ENCODE data around the gene ANTXR1.

The ANTXR1 gene

GRCh38 chr2:69013142-69013839 lies at the start of gene ANTXR1:
TSS of gene ANTXR1 (plus strand) at chr2:69013179. CDS start at chr2:69013500, 321 bp downstream.
- peak; percentile 42 for DNase-seq (ENCODE audit: low read depth)

DNA sequence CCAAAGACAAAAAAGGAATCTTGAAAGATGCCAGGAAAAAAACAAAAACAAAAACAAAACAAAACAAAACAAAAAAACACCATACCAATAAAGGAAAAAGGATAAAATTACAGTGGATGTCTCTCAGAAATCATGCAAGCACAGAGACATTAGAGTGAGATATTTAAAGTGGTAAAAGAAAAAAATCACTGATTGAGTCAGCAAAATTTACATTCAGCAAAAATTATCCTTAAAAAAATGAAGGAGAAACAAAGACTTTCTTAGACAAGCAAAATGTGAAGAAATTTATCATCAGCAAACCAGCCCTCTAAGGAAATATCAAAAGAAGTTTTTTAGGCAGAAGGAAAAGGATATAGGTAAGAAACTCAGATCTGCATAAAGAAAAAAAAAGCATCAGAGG lies 48.7 kb upstream of the ANTXR1 start:
- DNase-seq (ENCODE audit: low read depth), result no peak

- no peak for DNase-seq (ENCODE audit: low read depth)
Measured at GRCh38 chr2:68968221-68968620, 44.8 kb upstream of the ANTXR1 start.

GRCh38 chr2:68969736-68970490 lies 43.1 kb upstream of the ANTXR1 start:
- DNase-seq (ENCODE audit: low read depth), result no peak

- DNase-seq (ENCODE audit: low read depth), result no peak
Measured at GRCh38 chr2:68970566-68971265, 42.3 kb upstream of the ANTXR1 start.

- DNase-seq (ENCODE audit: low read depth), result peak; percentile 96
Measured at GRCh38 chr2:68971591-68972231, 41.3 kb upstream of the ANTXR1 start.

DNA sequence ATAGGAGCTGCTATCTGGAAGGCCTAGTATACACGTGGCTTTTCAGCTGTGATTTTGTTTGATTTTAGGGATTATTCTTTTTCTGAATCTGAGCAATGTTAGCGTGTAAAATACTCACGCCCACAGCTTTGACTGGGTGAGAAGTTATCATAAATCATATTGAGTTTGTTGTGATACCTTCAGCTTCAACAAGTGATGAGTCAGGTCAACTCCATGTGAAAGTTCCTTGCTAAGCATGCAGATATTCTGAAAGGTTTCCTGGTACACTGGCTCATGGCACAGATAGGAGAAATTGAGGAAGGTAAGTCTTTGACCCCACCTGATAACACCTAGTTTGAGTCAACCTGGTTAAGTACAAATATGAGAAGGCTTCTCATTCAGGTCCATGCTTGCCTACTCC lies 38.7 kb upstream of the ANTXR1 start, which contains the start of gene GKN1:
Gene GKN1, plus strand, starts transcription at position 386 of the 400 bp plus-strand sequence. CDS start 42 bp downstream, outside the sequence.
- DNase-seq (ENCODE audit: low read depth), result no peak

DNA sequence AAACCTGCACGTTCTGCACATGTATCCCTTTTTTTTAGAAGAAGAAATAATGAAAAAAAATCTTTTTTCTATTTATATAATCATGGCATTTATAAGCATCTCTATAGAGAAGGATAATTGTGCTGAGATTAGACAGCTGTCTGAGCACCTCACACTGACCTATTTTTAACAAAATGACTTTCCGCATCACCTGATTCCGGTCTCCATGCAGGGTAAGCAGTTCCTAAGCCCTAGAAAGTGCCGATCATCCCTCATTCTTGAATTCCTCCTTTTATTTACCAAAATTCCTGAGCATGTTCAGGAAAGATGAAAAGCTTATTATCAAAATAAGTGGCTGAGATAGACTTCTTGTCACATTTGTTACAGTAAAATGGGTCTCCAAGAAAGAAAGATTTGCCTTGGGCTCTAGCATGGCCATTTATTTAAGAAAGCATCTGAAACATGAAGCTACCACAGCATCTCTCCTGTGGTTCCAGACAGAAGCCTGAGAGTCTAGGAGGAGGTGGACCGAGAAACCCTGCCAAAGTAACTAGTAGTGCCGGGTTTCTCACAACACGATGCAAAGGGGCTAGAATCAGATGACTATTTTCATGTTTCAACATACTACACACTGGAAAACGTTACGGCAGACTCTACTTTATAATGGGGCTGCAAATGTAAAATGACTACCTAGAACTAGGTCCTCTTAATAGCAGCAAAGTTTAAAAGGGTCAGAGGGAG lies 37.9 kb upstream of the ANTXR1 start:
- DNase-seq (ENCODE audit: low read depth), result no peak

DNA sequence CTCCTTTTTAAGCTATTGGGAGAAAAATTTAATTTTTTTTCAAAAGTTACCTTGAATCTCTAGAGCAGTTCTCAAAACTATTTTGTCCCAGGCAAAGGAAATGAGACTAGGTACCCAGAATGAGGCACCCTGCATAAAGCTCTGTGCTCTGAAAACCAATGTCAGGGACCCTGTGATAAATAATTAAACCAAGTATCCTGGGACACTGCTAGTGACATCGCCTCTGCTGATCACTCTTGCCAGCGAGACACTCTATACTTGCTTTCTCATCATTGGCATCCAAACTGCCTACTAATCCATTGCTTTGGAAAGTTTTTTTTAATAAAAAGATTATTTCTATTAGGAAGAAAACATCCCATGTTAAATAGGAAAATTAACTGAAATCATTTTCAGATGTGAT lies 37.1 kb upstream of the ANTXR1 start:
- DNase-seq (ENCODE audit: low read depth), result no peak

DNA sequence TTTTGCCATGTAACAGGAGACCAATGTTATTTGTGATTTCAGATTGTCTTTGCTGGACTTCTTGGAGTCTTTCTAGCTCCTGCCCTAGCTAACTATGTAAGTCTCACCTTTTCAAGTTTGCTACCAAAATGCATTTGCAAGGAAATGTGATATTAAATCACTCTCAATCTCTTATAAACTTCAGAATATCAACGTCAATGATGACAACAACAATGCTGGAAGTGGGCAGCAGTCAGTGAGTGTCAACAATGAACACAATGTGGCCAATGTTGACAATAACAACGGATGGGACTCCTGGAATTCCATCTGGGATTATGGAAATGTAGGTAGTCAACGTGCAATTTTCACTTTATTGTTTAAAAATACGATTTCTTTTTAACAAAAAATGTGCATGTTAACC lies 35.5 kb upstream of the ANTXR1 start:
- DNase-seq (ENCODE audit: low read depth), result no peak

GRCh38 chr2:68978098-68978497 lies 34.9 kb upstream of the ANTXR1 start:
- DNase-seq (ENCODE audit: low read depth), result no peak

DNA sequence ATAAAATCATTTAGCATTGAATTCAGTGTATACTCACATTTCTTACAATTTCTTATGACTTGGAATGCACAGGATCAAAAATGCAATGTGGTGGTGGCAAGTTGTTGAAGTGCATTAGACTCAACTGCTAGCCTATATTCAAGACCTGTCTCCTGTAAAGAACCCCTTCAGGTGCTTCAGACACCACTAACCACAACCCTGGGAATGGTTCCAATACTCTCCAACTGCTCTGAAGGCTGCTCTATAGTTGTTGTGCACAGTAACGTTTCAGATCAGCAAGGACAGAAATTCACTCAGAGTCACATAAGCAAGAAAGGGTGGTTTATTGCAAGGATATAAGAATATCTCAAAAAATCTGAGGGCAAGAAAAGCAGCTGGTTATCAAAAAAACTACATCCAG lies 32.0 kb upstream of the ANTXR1 start:
- DNase-seq (ENCODE audit: low read depth), result no peak

DNA sequence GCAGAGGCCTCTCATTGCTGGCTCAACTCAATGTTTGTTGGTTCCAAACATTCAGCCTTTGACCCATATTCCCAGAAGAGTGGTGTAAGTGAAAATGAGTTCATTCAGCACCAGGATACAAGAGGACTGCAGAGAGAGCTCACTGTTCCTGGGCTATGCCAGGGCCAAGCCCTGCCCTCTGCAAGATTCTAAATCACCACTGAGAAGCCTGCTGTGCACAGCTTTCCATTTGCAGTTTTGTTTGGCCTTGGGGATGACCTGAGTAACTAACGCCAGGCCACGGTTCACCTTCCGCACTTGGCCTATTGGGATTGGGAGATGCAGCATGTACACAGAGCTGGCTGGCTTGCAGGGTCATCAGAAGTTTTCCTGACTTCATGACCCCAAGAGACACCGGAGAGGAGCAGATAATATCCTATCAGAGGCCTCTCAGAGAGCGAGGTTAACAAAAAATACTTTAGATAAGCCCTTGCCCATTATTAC lies 25.9 kb upstream of the ANTXR1 start:
- DNase-seq (ENCODE audit: low read depth), result no peak

DNA sequence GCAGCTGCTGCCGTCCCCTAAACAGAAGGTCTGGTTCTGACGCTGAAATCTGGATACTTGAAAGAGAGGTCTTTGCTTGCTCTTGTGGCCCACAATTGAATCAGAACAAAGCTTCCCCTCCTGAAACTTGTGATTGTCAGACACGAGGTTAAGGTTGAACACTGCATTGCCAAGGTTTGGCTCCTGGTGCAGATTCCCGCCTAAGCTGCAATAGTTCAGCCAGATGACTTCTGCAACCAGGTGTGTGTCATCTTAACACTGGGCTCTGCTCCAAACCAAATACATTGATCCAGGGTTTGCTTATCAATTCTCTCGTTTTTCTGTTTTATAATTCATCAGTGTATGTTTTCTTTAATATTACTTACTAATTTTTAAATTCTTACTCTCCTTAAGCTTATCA lies 23.9 kb upstream of the ANTXR1 start:
- DNase-seq (ENCODE audit: low read depth), result no peak

- DNase-seq (ENCODE audit: low read depth), result no peak
Measured at GRCh38 chr2:68992341-68992740, 20.6 kb upstream of the ANTXR1 start.

DNA sequence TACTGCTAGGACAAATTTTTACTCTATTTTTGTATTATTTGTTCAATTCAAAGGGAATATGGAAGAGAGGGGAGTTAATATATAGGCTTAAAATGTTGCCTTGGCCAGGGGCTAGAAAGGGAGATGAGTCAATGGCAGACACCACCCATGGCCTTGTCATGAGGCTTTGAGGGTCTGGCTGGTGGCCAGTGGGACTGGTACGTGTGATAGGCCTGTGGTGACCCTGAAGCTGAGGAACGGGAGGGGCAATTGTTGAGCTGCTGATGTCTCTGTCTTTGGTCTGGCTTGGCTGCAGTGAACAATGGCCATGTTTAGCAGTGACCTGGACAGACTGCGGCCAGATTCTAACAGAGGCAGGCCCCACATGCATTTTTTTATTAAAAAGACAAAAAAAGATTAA lies 20.0 kb upstream of the ANTXR1 start:
- no peak for DNase-seq (ENCODE audit: low read depth)

- no peak for DNase-seq (ENCODE audit: low read depth)
Measured at GRCh38 chr2:68993660-68994059, 19.3 kb upstream of the ANTXR1 start.

- no peak for DNase-seq (ENCODE audit: low read depth)
Measured at GRCh38 chr2:68994864-68995263, 18.1 kb upstream of the ANTXR1 start.

GRCh38 chr2:68995916-68996315 lies 17.1 kb upstream of the ANTXR1 start:
- DNase-seq (ENCODE audit: low read depth), result no peak

DNA sequence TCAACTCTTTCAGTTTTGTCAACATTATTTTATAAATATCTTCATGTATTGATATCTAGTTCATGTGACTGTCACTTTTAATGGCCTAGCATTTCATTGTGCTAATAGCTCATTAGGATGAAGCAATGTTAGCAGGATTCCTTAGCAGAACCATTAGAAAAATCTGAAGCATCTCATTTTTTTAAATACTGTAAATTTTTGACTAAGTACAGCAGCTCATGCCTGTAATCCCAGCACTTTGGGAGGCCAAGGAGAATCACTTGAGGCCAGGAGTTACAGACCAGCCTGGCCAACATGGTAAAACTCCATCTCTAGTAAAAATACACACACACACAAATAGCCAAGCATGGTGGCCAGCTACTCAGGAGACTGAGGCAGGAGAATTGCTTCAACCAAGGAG lies 15.6 kb upstream of the ANTXR1 start:
- no peak for DNase-seq (ENCODE audit: low read depth)

- no peak for DNase-seq (ENCODE audit: low read depth)
Measured at GRCh38 chr2:69001879-69002278, 11.1 kb upstream of the ANTXR1 start.

DNA sequence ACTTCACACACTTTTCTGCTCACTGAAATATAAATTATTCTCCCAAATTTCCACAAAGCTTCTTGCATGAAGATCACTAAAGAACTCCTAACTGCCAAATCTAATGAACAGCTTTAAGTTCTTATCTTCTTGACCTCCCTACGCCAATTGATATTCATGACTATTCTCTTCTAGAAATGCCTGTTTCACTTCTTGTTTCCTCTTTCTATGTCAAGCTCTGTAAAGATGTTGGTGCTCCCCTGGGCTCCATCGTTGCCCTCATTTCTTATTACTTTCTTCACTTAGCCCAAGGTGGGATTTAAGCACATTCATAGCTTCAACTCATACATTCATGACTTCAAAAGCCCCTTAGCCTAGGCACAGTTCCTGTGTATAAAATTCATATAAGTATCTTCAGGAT lies 9.2 kb upstream of the ANTXR1 start:
- DNase-seq (ENCODE audit: low read depth), result no peak
